Measurements from ENCODE around the gene TOR1A. TPM values are rescaled to one million over a fixed set of nuclear protein-coding genes. Genes with fewer than 3 reads are reported as not detected.
"Not testable (repeated sequence)": the region's sequence is repeated elsewhere in the genome, so short reads cannot be mapped to it uniquely, and the experiment has no call there.

The TOR1A gene
- total RNA-seq, 1 donor from 2014 or later: 12.9 TPM

DNA sequence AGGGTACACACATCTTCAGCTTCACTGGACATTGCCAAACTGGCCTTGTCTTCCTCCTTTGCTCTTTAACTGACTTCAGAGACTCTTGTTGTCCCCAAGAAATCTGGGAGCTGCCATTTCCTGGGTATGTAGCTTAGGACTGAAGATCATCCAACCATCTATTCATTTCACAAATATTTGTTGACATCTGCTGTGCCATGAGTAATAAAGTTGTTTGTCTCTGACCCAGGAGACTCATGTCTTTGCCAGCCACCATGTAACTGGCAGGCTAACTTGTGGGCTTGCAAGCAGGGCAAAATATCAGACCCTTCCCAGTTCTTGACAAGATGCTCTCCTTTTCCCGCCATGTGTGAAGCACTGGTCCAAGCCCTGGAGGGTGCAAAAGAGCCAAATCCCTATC is 38.1 kb downstream of the TOR1A start:
- Histone ChIP-seq H3K4me1 (no peaks in the 10 kb centered on the region), H3K9me3 (replicated peaks) (no peaks in the 10 kb centered on the region), H3K27me3 (ENCODE audit: low read depth) (peaks cover 31% of the 10 kb centered on the region), H3K36me3 (no peaks in the 10 kb centered on the region), H3K4me3 (no peak overlapping the region), H3K27ac (replicated peaks) (no peak overlapping the region)
- TF ChIP-seq, protein P1, sequence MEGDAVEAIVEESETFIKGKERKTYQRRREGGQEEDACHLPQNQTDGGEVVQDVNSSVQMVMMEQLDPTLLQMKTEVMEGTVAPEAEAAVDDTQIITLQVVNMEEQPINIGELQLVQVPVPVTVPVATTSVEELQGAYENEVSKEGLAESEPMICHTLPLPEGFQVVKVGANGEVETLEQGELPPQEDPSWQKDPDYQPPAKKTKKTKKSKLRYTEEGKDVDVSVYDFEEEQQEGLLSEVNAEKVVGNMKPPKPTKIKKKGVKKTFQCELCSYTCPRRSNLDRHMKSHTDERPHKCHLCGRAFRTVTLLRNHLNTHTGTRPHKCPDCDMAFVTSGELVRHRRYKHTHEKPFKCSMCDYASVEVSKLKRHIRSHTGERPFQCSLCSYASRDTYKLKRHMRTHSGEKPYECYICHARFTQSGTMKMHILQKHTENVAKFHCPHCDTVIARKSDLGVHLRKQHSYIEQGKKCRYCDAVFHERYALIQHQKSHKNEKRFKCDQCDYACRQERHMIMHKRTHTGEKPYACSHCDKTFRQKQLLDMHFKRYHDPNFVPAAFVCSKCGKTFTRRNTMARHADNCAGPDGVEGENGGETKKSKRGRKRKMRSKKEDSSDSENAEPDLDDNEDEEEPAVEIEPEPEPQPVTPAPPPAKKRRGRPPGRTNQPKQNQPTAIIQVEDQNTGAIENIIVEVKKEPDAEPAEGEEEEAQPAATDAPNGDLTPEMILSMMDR (IDR thresholded peaks at IDR 0.05; ENCODE audit: borderline replicate concordance): no peak
- DNase-seq: no peak
- intact Hi-C loops (cut with micrococcal nuclease): loop anchor here (10.0 kb wide), 2 partner anchors 141 to 651 kb away; partner anchors contain the start of gene ASB6

DNA sequence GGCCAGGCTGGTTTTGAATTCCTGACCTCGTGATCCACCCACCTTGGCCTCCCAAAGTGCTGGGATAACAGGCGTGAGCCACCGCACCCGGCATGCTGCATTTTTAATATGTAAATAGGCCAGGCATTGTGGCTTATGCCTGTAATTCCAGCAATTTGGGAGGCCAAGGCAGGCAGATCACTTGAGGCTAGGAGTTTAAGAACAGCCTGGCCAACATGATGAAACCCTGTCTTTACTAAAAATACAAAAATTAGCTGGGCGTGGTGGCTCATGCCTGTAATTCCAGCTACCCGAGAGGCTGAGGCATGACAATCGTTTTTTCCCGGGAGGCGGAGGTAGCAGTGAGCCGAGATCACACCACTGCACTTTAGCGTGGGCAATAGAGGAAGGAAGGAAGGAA is 39.0 kb downstream of the TOR1A start:
- intact Hi-C loops (cut with micrococcal nuclease): loop anchor here (5.0 to 10.0 kb wide), 3 partner anchors 48 to 650 kb away; partner anchors contain the start of gene ASB6
- not testable (repeated sequence) for DNase-seq; H3K36me3 ChIP-seq; H3K9me3 ChIP-seq (replicated peaks); H3K4me1 ChIP-seq; H3K27ac ChIP-seq (replicated peaks); H3K4me3 ChIP-seq
- peaks cover 31% of the 10 kb centered on the region for H3K27me3 ChIP-seq (ENCODE audit: low read depth)

DNA sequence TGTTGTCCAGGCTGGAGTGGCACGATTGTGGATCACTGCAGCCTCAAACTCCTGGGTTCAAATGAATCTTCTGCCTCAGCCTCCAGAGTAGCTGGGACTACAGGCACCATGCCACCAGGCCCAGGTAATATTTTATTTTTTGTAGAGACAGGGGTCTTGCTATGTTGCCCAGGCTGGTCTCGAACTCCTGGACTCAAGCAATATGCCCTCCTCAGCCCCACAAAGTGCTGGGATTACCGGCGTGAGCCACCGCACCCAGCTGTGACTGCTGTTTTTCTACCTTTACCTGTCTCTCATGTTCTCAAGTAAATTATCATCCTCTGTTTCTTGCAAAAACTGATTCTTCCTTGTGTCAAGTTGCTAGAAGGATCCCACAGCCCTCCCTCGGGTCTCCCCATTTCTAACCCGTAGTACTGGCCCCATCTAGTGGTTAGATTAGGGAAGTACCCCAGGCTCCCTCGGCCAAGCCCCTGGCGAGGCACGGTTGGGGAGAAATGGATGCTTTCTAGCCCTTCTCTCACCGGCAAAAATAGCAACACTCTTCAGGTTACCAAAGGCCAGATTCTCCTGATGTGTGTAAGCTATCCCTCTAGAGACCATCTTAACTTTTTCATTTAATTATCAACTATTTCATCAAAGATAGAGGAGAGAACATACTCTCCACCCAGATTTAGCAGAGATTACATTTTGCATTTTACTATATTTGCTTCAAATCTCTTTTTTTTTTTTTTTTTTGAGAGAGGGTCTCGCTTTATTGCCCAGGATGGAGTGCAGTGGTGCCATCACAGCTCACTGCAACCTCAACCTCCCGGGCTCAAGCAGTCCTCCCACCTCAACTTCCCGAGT is 40.2 kb downstream of the TOR1A start:
- H3K27ac ChIP-seq (replicated peaks): no peak overlapping the region
- H3K4me3 ChIP-seq: no peak overlapping the region
- intact Hi-C loops (cut with micrococcal nuclease): loop anchor here (5.0 to 10.0 kb wide), 3 partner anchors 46 to 649 kb away; partner anchors contain the start of gene ASB6

DNA sequence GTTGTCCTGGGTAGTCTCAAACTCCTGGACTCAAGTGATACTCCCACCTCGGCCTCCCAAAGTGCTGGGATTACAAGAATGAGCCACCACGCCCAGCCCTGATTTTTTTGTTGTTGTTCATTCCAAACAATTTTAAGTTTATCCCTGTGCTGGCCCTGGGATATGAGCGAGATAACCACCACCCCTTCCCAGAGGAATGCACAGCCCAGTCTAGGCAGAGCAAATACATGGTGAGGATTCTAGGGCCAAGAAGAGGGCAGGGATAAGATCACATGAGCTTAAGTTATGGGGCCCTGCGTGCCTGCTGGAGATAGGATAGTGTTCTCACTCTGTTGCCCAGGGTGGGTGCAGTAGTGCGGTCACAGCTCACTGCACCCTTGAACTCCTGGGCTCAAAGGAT is 42.0 kb downstream of the TOR1A start:
- TF ChIP-seq, protein P1 (IDR thresholded peaks at IDR 0.05; ENCODE audit: borderline replicate concordance): no peak
- Histone ChIP-seq H3K27me3 (ENCODE audit: low read depth) (peaks cover 3% of the 10 kb centered on the region), H3K36me3 (no peaks in the 10 kb centered on the region), H3K9me3 (replicated peaks) (no peaks in the 10 kb centered on the region), H3K4me3 (no peak overlapping the region), H3K27ac (replicated peaks) (no peak overlapping the region), H3K4me1 (peaks cover 10% of the 10 kb centered on the region)
- no peak for DNase-seq
- intact Hi-C loops (cut with micrococcal nuclease): loop anchor here (5.0 to 10.0 kb wide), 3 partner anchors 45 to 647 kb away; partner anchors contain the start of gene ASB6

More for the DNA sequence above, 40.2 kb downstream of the TOR1A start:
- DNase-seq: peak; percentile 36
- TF ChIP-seq, protein P1 (IDR thresholded peaks at IDR 0.05; ENCODE audit: borderline replicate concordance): peak; percentile 94
- H3K27me3 ChIP-seq (ENCODE audit: low read depth): peaks cover 21% of the 10 kb centered on the region
- no peaks in the 10 kb centered on the region for H3K36me3 ChIP-seq
- H3K4me1 ChIP-seq: no peaks in the 10 kb centered on the region
- H3K9me3 ChIP-seq (replicated peaks): no peaks in the 10 kb centered on the region

DNA sequence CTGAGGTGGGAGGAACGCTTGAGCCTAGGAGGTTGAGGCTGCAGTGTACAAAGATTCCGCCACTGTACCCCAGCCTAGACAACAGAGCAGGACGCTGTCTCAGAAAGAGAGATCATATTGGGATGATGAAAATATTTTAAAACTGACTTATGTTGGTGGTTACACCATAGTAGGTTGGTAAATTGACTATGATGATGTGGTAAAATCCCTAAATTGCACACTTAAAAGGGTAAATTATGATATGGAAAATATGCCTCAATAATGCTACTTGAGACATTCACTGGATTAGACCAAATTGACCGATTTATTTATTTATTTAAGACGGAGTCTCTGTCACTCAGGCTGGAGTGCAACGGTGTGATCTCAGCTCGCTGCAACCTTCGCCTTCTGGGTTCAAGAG is 42.8 kb downstream of the TOR1A start:
- TF ChIP-seq, protein P1 (IDR thresholded peaks at IDR 0.05; ENCODE audit: borderline replicate concordance): no peak
- intact Hi-C loops (cut with micrococcal nuclease): loop anchor here (5.0 to 10.0 kb wide), 3 partner anchors 44 to 646 kb away; partner anchors contain the start of gene ASB6

More for the DNA sequence above, 42.8 kb downstream of the TOR1A start:
- peaks cover 16% of the 10 kb centered on the region for H3K4me1 ChIP-seq
- no peaks in the 10 kb centered on the region for H3K27me3 ChIP-seq (ENCODE audit: low read depth)
- DNase-seq: no peak
- H3K27ac ChIP-seq (replicated peaks): no peak overlapping the region
- no peaks in the 10 kb centered on the region for H3K36me3 ChIP-seq
- no peak overlapping the region for H3K4me3 ChIP-seq
- no peaks in the 10 kb centered on the region for H3K9me3 ChIP-seq (replicated peaks)
